LHCN-M2 (cell line): Measurements from ENCODE around the gene TRPM3. TPM values are rescaled to one million over a fixed set of nuclear protein-coding genes. Genes with fewer than 3 reads are reported as not detected.

Experiments used
- DNase-seq: peaks from one replicate; pipeline ENCODE4 v3.0.0-alpha.2; 2012; ENCODE audit warnings: low read depth
- total RNA-seq: library from RNA; depleted of rRNA; stranded (reverse); fragments of >200 nt; gene quantifications from 2 replicates; pipeline ENCODE4 v1.2.3, GENCODE V29; 2014

Gene TRPM3
- total RNA-seq, 1 experiment from 2014 or later, result 3.4 TPM

- DNase-seq, result no peak
Measured at GRCh38 chr9:70488793-70489105, 632.7 kb downstream of the TRPM3 start.

- DNase-seq, result no peak
Measured at GRCh38 chr9:70488098-70488792, 633.2 kb downstream of the TRPM3 start.

- DNase-seq, result no peak
Measured at GRCh38 chr9:70486127-70486526, 635.3 kb downstream of the TRPM3 start.

GRCh38 chr9:70485273-70485858, 636.1 kb downstream of the TRPM3 start:
- no peak for DNase-seq

GRCh38 chr9:70484232-70485130, 636.9 kb downstream of the TRPM3 start:
- peak; percentile 84 for DNase-seq

- peak; percentile 30 for DNase-seq
Measured at GRCh38 chr9:70481471-70481870, 640.0 kb downstream of the TRPM3 start.

- peak; percentile 97 for DNase-seq
Measured at GRCh38 chr9:70480405-70480980, 640.9 kb downstream of the TRPM3 start.

- peak; percentile 92 for DNase-seq
Measured at GRCh38 chr9:70479880-70480291, 641.5 kb downstream of the TRPM3 start.
